Body of pancreas (tissue), 4 donors: Measurements from ENCODE around the gene AGMAT.

Source experiments
- CTCF ChIP-seq, 7 experiments: fragments of 450-650 bp in 4 of 7; fragments of 200-600 bp in 3 of 7; sonication (generic) in 3 of 7; IDR thresholded peaks; one replicate each; pipeline ENCODE4 v1.5.1; 2016 to 2019; ENCODE audit warnings: antibody characterized with exemption in 7 of 7
- POLR2A ChIP-seq, 3 donors: fragments of 450-650 bp; IDR thresholded peaks; one replicate each; pipeline ENCODE4 v1.6.1; 2016; ENCODE audit warnings: antibody characterized with exemption in 3 of 3, mild to moderate bottlenecking in 2 of 3

GRCh38 chr1:15570861-15571260, 14.0 kb downstream of the AGMAT start:
- no peak for TF ChIP-seq POLR2A (IDR thresholded peaks at IDR 0.05)
- TF ChIP-seq CTCF (IDR thresholded peaks at IDR 0.05): no peak
